C1 segment of cervical spinal cord (tissue), 14 donors: ENCODE measurements around the gene EIF1AD.
A peak's percentile ranks its signal among the peaks of the same experiment; 100 is the strongest.
"Not testable (repeated sequence)": the region's sequence is repeated elsewhere in the genome, so short reads cannot be mapped to it uniquely, and the experiment has no call there.

Experiments used
- DNase-seq, 14 donors: peaks; one replicate each; lab custom pipeline; 2025; lab: John Stamatoyannopoulos, UW

EIF1AD gene

DNA sequence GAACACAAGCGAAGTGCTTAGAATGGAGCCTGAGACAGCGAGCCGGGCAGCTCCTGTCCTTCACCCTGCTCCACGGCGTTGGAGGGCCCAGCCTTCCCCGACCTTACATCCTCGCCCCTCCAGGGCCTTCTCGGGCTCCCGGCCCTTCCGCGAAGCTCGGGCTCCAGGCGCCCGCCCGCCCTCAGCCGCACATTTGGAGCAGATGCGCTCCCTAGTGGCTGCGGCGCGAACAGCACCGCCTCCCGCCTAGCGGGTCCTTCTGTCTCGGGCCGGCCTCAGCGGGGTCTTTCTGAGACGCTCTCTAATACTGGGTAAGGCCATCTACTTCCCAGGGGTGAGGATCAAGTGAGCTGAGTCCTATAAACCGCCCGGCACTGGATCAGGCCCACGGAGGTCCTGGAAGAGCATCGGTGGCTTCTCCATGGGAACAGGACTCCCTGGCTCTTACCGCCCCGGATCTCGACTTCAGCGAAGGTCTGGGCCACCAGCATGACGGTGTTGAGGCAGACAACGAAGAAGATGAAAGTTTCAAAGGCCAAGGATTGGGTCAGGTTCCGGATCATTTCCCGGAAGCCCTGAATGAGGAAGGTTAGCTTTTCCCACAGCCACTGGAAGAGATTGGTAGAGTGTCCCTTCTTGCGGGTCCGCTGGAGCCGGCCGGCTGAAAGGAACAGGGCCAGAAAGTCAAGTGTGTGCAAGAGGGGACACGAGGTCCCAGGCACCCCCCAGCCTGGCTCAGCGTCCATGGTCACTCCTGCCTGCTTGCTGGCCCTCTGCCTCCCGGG, 20.6 kb upstream of the EIF1AD start:
- DNase-seq = peak in 12 of 14 donors; percentile 7 to 66 (median 33)

GRCh38 chr11:66020618-66021357, 18.8 kb upstream of the EIF1AD start:
- peak in 1 of 14 donors; percentile 24 for DNase-seq

DNA sequence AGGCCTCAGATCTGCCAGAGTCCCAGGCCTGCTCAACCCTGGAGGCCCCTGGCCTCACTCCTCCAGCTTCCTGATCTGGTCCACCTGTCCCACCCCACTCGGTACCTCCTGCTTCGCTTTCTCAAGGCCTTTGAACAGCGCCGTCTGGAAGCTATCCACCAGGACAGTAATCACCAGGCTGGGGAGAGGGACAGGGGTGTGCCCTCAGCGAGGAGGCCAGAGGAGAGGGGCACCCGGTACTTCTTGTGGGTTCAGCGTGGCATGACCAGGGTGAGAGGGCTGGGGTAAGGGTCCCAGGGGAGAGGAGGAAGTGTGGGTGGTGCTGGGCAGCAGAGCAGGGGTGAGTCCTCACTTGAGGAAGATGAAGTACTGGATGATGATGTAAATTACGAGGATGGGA, 18.3 kb upstream of the EIF1AD start:
- no peak for DNase-seq

- DNase-seq = no peak
Measured at GRCh38 chr11:66017321-66017720, 15.4 kb upstream of the EIF1AD start.

DNA sequence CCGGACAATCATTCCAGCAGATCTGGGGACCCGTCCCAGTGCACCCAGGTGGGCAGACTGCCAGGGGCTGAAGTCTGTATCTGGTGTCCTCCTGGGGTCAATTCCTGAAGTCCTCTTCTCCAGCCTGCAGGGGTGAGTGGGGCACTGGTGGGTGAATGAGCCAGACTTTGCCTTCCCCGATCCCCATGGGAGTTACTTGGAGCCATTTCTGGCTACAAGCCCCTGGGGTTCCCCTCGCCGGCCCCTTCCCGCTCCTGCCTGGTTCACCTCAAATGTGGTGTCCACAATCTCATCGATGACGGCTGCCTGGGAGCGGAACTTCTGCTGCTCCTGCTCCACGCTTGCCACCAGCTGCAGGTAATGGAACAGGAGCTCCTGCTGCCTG, 14.8 kb upstream of the EIF1AD start:
- no peak for DNase-seq

- no peak for DNase-seq
Measured at GRCh38 chr11:66015936-66016792, 14.2 kb upstream of the EIF1AD start.

DNA sequence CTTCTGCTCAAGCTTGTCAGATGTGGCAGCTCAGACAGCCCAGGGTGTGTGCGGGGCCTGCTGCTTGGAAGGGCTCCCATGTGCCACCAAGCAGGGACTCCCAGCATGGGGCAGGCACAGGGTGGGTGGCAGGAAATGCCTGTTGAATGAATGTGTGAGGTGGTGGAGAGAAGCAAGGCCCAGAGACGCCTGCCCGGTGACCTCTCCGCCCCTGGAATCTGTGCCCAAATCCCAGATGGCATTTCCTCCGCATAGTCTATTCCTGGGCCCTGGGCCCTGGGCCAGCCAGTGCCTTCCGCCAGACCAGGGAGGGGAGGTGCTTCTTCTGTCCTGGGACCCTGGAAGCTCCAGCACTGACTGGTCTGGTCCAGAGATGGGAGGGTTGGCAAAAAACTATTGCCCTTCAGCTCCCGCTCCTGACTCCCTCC, 13.5 kb upstream of the EIF1AD start:
- DNase-seq = peak in 1 of 14 donors; percentile 24

GRCh38 chr11:66014804-66015453, 13.0 kb upstream of the EIF1AD start:
- no peak for DNase-seq

DNA sequence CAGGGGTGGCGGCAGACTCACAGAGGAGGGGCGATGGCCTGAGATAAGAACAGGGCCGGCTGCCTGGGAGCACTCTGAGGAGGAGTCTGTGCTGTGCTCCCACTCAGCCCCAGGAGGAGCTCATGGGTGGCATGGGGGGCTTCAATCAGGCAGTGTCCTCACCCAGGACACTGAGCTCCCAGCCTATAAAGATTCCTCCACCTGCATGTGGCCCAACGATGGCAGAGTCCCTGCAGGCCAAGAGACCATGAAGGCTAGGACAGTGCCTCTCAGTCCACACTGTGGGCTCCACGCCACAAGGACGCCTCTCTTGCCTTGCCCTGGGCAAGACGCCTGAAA, 11.8 kb upstream of the EIF1AD start:
- DNase-seq = no peak

DNA sequence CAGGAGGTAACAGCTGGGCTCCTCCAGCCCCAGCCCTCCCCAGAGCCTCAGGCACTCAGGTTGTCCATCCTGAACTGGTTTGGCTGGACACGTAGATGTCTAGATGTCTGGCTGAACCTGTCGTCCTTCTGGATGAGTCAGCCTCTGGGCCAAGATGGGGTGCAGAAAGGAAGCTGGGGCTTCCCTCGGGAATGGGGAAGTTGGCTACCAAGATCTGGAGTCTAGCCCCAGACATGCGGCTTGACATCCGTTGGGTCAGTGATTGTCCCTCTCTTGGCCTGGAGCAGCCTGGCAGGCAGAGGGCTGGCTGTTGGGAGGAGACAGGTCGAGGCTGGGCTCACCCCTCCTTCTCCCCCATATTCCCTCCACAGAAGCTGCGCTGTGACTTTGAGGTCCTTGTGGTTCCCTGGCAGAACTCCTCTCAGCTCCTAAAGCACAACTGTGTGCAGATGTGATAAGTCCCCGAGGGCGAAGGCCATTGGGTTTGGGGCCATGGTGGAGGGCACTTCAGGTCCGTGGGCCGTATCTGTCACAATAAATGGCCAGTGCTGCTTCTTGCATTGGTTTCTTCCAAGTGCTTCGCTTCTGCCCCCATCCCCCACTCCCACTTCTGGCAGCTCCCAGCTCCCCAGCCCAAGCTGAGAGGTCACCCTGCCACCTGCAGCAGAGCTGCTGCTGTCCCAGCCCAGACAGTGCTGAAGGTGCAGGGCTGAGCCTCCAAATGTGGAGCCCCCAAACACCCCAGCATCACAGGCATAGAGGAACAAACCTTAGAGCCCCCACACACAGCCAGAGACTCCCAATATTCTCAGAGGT, 11.2 kb upstream of the EIF1AD start:
- peak in 1 of 14 donors; percentile 16 for DNase-seq

- DNase-seq = no peak
Measured at GRCh38 chr11:66012371-66012945, 10.5 kb upstream of the EIF1AD start.

DNA sequence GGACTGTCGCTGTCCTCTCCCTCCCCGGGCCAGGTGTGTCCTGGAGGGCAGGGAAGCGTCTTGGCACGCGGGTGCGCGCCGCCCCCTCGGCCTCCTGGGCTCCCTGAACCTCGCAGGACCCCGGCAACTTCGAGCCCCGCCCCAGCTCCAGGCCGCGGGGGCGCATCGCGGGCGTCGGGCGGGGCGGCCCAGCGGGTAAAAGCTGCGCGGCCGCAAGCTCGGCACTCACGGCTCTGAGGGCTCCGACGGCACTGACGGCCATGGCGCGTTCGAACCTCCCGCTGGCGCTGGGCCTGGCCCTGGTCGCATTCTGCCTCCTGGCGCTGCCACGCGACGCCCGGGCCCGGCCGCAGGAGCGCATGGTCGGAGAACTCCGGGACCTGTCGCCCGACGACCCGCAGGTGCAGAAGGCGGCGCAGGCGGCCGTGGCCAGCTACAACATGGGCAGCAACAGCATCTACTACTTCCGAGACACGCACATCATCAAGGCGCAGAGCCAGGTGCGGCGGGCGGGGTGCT, 9.9 kb upstream of the EIF1AD start, which contains the start of gene CST6:
TSS of gene CST6 (plus strand) at position 224 of the 519 bp plus-strand sequence. CDS start at position 261, 37 bp downstream.
- DNase-seq = no peak

- DNase-seq = no peak
Measured at GRCh38 chr11:66011239-66011784, 9.4 kb upstream of the EIF1AD start.

DNA sequence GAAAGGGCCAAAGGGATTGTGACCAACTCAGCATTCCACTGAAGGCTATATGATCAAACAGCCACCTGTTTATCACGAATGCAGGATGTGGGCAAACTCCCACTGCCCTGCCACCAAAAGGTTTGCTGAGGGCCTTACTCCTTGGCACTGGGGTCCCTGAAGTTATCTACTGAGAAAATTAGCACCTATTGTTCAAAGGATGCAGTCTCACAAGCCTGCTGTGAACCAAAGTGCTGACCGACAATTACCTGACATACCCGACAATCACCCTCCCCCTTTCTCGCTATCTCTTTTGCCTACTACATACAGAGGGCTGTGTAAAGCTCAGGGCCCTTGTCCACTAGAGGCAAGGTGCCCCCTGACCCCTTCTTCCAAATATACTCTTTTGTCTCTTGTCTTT, 8.1 kb upstream of the EIF1AD start:
- not testable (repeated sequence) for DNase-seq

GRCh38 chr11:66008468-66009101, 6.6 kb upstream of the EIF1AD start:
- no peak for DNase-seq

DNA sequence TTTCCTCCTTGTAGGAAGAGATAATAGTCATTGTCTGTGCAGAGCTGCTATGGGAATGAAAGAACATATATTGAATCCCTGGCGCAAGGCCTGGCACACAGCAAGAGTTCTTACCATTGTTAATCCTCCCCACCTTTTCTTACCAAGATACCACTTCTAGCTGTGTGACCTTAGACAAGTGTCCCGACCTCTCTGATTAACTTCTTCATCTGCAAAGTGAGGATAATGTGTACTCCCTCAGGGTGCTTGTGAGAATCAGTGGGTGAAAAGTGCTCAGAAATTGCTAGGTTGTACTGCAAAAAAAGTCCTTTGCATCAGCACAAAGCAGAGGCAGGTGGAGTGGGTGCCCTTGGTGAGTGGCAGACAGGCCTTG, 6.1 kb upstream of the EIF1AD start:
- no peak for DNase-seq

GRCh38 chr11:66007201-66007634, 5.3 kb upstream of the EIF1AD start:
- DNase-seq = no peak

- DNase-seq = no peak
Measured at GRCh38 chr11:66006891-66007176, 4.9 kb upstream of the EIF1AD start.

GRCh38 chr11:66006134-66006890, 4.4 kb upstream of the EIF1AD start:
- DNase-seq = no peak
